Stimulated activated CD8-positive, alpha-beta memory T cell treated with anti-CD3 and anti-CD28 coated beads, Interleukin-4, amount 100 ng/mL, for 24 hours (primary cell): ENCODE data around the gene HDGFL3.
"Not testable (repeated sequence)": the region's sequence is repeated elsewhere in the genome, so short reads cannot be mapped to it uniquely, and the experiment has no call there.

Experiments used
- DNase-seq: peaks from one replicate; pipeline ENCODE4 v3.0.0-alpha.2; 2020; ENCODE audit warnings: low read depth

The HDGFL3 gene

DNA sequence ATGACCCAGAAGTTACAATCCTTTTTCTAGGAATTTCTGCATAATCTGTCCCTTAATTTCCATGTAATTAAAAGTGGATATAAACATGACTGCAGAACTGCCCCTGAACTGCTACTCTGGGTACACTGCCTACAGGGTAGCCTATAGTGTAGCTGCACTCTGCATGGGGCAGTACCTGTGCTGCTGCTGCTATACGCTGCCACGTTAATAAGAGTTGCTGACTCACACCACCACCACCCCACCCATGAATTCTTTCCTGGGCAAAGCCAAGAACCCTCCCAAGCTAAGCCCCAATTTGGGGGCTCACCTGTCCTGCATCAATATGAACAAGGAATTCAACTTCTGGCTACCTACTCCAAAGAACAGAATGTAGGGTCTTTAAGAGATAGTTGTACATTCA, 13.9 kb downstream of the HDGFL3 start:
- DNase-seq: no peak

DNA sequence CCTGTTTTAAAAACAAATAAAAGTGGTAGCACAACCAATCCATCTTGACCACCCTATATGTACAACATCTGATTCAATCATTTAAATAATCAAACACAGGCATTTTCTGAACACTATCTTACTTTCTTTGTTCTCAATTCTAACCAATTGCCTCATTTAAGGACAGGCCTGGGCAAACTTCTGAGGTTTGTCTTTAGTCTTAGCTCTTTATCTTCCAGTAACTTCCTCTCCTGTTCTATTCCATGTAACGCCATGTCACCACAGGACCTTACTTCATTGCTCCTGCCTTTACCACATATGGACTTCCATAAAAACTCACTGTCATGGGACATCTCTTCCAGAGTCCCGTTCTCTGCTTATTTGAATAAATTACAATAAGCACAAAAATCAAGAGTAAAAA, 14.9 kb downstream of the HDGFL3 start:
- no peak for DNase-seq

DNA sequence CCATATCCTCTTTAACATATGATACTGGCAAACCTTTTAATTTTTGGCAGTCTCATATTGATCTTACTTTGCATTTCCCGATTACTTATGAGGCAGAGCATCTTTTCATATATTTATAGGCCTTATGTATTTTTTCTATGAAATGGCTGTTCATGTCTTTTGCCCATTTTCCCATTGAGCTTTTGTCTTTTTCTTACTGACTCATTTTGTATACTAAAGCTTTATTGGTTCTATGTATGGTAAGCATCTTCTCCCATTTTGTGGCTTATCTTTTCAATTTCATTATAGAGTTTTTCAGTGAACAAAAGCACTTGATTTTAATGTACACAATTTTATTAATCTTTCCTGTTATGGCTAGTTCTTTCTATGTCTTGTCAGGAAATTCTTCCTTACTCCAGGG, 17.2 kb downstream of the HDGFL3 start:
- DNase-seq: no peak

DNA sequence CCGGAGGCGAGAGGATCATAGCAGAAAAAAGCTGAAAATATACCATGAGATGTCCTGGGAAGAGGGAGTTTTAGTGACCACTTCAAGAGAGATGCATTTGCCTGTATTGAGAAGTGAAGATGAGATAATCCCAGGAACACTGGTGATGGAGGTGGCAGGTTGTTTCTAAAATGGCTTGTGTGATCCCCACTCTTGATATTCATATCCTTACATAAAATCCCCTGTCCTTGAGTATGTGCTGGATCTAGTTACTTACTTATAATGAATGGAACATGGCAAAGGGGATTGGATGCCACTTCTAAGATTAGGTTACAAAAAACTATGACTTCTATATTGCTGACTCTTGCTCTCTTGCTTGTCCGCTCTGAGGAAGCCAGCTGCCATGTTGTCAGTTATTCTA, 22.1 kb downstream of the HDGFL3 start:
- DNase-seq: no peak

DNA sequence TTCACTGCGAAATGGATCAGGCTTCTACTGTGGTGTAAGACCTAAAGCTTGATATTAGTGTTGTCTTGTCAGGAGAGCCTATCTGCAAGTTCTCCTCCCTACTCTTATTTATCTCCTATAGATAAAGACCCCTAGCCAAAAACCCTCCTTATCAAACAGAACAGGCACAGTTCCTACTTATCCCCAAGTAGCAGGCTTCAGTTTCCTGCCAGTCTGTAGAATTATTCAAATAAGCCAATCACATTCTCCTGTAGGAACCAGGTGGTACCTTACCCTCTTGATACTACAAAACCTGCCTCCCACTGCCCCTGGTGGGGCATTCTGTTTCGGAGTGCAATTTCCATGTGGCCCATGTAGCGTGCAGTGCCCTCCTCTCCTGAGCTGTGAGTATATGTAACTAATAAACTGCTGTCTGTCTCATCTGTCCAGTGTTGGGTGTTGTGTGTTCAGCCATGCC, 28.7 kb downstream of the HDGFL3 start:
- no peak for DNase-seq

GRCh38 chr15:83178390-83178789, 29.2 kb downstream of the HDGFL3 start:
- no peak for DNase-seq

GRCh38 chr15:83174891-83175290, 32.7 kb downstream of the HDGFL3 start:
- DNase-seq: no peak

- no peak for DNase-seq
Observed at GRCh38 chr15:83170474-83171165, 37.0 kb downstream of the HDGFL3 start.

- DNase-seq: not testable (repeated sequence)
Observed at GRCh38 chr15:83169576-83169975, 38.0 kb downstream of the HDGFL3 start.

GRCh38 chr15:83166830-83167229, 40.8 kb downstream of the HDGFL3 start:
- DNase-seq: no peak

DNA sequence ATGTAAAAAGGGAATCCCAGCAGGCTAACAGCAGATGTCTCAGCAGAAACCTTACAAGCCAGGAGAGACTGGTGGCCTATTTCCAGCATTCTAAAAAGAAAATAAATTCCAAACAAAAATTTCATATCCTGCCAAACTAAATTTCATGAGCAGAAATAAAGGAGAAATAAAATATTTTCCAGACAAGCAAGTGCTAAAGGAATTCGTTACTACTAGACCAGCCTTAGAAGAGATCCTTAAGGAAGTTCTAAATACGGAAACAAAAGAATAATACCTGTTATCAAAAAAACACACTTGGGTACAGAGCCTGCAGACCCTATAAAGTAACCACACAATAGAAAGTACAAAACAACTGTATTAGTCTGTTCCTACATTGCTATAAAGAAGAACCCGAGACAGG, 41.4 kb downstream of the HDGFL3 start:
- no peak for DNase-seq

DNA sequence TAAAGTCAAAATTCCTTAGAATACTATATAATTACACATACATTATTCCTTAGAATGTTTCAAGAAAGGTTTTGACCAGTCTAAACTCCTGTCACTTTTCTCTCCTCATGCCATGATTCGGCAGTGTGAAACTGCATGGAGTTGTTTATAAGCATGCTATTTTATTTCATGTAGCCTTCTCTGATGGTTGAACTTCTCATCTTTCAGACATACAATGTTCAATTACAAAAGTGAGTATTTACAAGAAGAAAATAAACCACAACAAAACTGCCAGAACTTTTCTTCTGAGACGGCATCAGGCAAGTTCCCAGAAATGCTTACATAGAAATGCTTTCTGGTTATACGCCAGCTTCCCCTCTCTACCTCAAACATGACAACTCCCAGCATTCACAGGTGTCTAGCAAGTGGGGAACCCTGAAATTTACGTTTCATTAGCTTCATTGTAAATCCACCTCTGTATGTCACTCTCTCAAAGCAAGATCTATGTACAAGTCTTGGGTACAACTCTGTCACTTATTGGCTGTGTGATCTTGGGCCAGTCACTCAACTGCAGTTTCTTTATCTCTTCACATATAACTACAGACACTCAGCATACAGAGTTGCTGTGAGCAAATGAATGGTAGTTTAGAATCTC, 42.7 kb downstream of the HDGFL3 start:
- DNase-seq: no peak

- no peak for DNase-seq
Observed at GRCh38 chr15:83164111-83164770, 43.4 kb downstream of the HDGFL3 start.

GRCh38 chr15:83163032-83163431, 44.6 kb downstream of the HDGFL3 start:
- DNase-seq: no peak

DNA sequence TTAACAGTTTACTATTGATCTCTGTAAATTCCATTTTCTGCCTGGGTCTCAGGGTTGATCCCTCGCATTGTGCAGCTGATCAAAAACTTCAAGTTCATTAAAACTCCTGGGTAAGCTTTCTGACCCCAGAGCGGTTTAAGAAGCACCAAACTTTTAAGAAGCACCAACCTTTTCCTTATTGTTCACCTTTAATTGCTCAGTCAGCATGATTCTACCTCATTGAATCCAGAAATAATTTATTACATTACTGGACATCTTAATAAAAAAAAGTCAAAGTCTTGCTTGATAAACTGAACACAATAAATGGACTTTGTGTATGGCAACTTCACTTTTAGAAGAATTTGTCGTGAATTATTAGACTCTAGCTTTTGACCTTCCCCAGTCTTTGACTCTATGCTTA, 46.9 kb downstream of the HDGFL3 start:
- DNase-seq: no peak

- DNase-seq: no peak
Observed at GRCh38 chr15:83158393-83158792, 49.2 kb downstream of the HDGFL3 start.

- no peak for DNase-seq
Observed at GRCh38 chr15:83155942-83156341, 51.7 kb downstream of the HDGFL3 start.

- DNase-seq: no peak
Observed at GRCh38 chr15:83153288-83153687, 54.3 kb downstream of the HDGFL3 start.

DNA sequence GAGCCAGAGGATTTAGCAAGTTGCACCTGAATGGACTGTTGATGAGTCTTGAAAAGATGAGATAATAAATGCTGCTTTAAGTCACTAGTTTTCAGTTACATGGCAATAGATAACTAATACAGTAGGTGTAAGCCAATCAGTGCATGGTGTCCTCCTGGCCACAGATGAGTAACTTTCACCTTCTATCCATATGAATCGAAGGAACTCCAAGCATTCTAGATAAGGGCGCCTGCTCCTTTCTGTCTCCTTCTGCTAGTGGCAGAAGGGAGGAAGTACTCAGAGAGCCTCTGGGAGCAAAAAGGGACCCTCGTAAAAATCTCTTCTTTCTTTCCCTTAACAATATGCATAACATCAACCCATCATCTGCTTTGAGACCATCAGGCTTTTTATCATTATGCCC, 62.9 kb downstream of the HDGFL3 start:
- no peak for DNase-seq

- not testable (repeated sequence) for DNase-seq
Observed at GRCh38 chr15:83142151-83142550, 65.5 kb downstream of the HDGFL3 start.

DNA sequence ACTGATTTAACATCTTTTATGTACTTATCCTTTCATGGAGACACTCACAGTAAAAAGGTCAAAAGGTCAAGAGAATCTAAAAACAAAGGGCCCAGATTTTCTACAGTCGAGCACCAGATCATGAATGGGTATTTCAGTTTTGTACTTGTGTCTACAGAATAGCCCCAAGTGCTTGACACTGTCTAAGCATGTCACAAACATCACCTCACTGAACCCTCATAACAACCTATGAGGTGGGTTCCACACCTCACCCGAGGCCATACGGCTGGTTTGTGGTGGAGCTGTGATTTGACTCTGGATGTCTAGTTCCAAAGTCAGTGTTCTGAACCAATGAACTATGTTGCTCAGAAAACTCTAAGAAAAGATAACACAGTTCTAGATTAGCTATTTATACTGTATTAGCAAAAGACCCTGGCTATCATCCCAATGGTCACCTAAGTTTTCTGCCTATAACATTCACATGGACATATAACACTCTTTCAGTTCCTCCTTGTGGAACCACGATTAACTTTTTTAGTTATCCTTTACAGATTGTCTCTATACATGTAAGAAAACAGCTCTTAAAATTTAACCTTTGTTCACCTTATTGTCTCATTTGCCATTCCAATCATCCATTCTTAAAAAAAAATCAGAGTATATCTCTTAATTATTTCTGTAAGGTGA, 74.6 kb downstream of the HDGFL3 start:
- DNase-seq: no peak

DNA sequence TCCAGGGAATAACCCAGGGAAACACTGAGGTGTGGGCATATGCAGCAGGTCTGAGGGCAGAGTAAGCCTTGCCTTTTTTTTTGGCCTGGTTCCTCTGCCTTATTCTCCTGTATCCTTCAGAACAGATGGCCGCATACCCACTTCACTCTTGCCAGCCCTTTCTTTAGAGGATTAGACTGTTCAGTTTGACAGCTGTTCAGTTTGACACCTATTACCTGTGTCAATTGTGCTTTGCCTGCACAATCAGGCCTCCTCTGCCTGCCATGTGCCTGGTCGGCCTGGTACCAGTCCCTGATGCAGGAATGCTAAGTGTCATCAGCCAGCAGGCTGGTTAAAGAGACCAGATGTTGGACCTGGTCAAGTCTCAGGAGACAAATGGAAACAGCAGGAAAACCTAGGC, 77.8 kb downstream of the HDGFL3 start:
- DNase-seq: no peak
